Dendritic cell treated with granulocyte-macrophage colony-stimulating factor and Interleukin-4, amounts not matched to agents 40 ng/mL and 50 ng/mL, for 4 days (primary cell): ENCODE results near the gene KCNMA1.

Experiments
- H3K27ac Mint-ChIP-seq: one replicate; pipeline ENCODE4 v1.8.0; 2022; ENCODE audit warnings: mild to moderate bottlenecking, mixed read lengths
- H3K27me3 Mint-ChIP-seq: one replicate; pipeline ENCODE4 v1.8.0; 2022; ENCODE audit warnings: mild to moderate bottlenecking, mixed read lengths
- H3K36me3 Mint-ChIP-seq: one replicate; pipeline ENCODE4 v1.8.0; 2022; ENCODE audit warnings: low read depth, mixed read lengths
- H3K4me1 Mint-ChIP-seq: one replicate; pipeline ENCODE4 v1.8.0; 2022; ENCODE audit warnings: low read depth, mixed read lengths
- H3K4me3 Mint-ChIP-seq: one replicate; pipeline ENCODE4 v1.8.0; 2022; ENCODE audit warnings: mild to moderate bottlenecking, moderate library complexity, mixed read lengths
- H3K9me3 Mint-ChIP-seq: one replicate; pipeline ENCODE4 v1.8.0; 2022; ENCODE audit warnings: mixed read lengths
- intact Hi-C: fragments of 100-400 bp; cut with micrococcal nuclease; formaldehyde crosslinking; loops from one replicate; pipeline ENCODE4 v1.15.0; 2022

KCNMA1 gene

DNA sequence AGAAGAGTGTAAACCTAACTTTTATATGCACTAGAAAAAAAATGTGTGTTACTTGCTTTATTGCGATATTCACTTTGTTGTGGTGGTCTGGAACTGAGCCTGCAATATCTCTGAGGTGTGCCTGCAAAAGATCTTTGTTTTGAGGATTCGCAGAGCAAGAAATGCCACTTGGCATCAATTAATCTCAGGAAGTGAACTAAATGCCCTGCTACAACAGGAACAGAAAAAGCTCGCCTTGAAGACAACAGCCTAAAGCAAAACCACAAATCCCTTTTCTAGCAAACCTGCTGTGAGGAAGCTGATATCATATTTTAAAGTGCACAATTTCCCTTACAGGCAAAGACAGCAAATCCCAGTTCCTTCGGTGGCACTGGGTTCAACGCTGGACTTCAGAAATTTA is 675.8 kb downstream of the KCNMA1 start:
- Mint-ChIP-seq H3K27me3 (peaks cover 24% of the 10 kb centered on the region), H3K4me1 (peaks cover 21% of the 10 kb centered on the region), H3K4me3 (no peak overlapping the region), H3K9me3 (no peaks in the 10 kb centered on the region), H3K36me3 (no peaks in the 10 kb centered on the region), H3K27ac (no peak overlapping the region)
- intact Hi-C loops: no loop called here

DNA sequence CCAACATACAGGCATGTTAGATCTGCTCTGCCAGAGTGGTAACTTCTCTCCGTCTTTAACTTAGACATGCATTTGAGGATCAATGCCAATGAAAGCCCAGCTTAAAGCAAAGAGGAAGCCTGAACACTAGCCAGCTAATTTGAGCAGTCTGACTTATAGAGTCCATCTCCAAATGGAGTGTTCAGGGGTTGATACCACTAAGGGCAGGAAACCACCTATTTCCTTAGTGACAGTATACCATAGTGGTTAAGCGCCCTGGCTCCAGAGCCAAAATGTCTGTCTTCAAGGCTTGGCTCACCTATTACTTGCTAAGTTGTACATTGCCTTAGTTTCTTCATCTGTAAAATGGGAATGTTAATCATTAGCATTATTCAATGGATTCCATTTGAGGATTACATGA is 678.5 kb downstream of the KCNMA1 start:
- H3K27me3 Mint-ChIP-seq: peaks cover 20% of the 10 kb centered on the region
- no peak overlapping the region for H3K4me3 Mint-ChIP-seq
- intact Hi-C loops: no loop called here
- no peaks in the 10 kb centered on the region for H3K36me3 Mint-ChIP-seq
- H3K9me3 Mint-ChIP-seq: no peaks in the 10 kb centered on the region
- peaks cover 21% of the 10 kb centered on the region for H3K4me1 Mint-ChIP-seq
- no peak overlapping the region for H3K27ac Mint-ChIP-seq

DNA sequence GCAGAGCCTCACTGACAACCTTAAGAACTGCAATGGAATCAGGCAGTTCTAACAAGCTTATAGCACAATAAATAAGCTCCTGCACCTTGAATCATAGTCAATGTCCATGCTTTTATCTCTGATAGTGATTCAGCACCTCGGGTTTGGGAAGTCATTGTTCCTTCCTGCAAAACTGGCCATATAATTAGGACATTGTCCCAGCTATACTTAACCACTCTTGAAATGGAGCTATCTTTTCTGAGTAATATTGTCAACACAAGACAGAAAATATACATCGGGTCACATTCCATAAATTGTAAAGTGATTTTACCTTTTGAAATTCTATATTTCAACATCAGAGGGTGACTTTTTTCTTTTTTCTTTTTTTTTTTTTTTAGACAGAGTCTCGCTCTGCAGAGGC is 682.8 kb downstream of the KCNMA1 start:
- intact Hi-C loops: no loop called here
- Mint-ChIP-seq H3K36me3 (no peaks in the 10 kb centered on the region), H3K4me3 (no peak overlapping the region), H3K9me3 (no peaks in the 10 kb centered on the region), H3K27me3 (peaks cover 13% of the 10 kb centered on the region), H3K4me1 (no peaks in the 10 kb centered on the region), H3K27ac (no peak overlapping the region)

DNA sequence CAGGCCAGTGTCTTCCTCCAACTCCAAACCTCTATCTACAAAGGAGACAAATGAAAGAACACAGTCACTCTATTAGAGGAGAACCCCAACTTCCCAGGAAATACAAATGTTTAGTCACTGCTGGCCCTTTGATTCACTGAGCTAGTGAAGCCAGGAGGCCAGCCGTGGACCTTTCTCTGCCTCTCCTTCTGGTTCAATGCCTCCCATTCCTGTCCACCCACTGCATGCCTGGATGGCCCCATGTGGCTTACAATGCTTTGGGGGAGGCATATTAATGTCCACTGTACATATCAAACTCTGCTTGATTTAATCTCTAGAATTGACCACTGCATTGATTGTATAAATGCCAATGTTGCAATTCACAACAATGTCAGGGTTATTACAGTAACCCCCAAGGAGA is 687.3 kb downstream of the KCNMA1 start:
- Mint-ChIP-seq H3K4me3 (no peak overlapping the region), H3K4me1 (no peaks in the 10 kb centered on the region), H3K9me3 (no peaks in the 10 kb centered on the region), H3K36me3 (no peaks in the 10 kb centered on the region), H3K27me3 (peaks cover 11% of the 10 kb centered on the region), H3K27ac (no peak overlapping the region)
- intact Hi-C loops: no loop called here

DNA sequence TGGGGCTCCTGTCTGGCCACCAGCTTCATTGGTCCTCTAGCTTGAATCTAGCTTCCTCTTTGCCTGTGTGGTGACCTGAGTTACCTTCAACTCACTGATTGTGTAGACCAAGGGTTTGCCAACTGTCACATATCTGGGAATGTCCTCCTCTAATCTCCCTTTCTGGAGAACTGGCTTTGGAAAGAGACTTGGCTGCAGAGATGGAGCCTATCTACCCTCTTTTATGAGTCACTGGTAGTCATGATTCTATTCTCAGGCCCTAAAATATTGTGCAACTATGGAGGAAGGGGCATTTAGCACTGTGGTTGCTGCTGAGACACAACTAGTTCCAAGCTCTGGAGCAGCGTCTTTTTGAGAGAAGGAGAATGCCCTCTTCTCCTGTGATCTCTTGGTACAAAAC is 691.3 kb downstream of the KCNMA1 start:
- Mint-ChIP-seq H3K27me3 (peaks cover 4% of the 10 kb centered on the region), H3K9me3 (no peaks in the 10 kb centered on the region), H3K36me3 (no peaks in the 10 kb centered on the region), H3K4me3 (no peak overlapping the region), H3K27ac (no peak overlapping the region), H3K4me1 (no peaks in the 10 kb centered on the region)
- intact Hi-C loops: no loop called here

DNA sequence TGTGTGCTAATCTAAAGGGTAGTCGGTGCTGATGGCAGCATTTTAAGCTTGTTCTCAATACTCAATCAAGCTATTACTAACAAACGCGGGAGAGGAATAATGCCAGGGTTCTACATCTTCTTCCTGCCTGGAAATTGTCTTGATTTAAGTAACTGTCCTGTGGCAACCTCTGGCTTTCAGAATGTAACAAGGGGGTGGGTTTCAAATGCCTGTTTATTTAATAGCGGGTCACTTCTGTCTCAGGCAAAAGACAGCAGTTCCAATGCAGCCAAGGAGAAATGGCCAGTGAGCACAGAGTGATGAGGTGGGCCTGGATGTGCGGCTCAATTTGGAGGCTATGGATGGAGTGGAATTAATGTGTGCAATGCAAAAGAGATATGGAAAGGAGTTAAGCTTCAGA is 692.4 kb downstream of the KCNMA1 start:
- Mint-ChIP-seq H3K27ac (no peak overlapping the region), H3K4me1 (no peaks in the 10 kb centered on the region), H3K4me3 (no peak overlapping the region), H3K27me3 (peaks cover 8% of the 10 kb centered on the region), H3K9me3 (no peaks in the 10 kb centered on the region), H3K36me3 (no peaks in the 10 kb centered on the region)
- intact Hi-C loops: no loop called here

DNA sequence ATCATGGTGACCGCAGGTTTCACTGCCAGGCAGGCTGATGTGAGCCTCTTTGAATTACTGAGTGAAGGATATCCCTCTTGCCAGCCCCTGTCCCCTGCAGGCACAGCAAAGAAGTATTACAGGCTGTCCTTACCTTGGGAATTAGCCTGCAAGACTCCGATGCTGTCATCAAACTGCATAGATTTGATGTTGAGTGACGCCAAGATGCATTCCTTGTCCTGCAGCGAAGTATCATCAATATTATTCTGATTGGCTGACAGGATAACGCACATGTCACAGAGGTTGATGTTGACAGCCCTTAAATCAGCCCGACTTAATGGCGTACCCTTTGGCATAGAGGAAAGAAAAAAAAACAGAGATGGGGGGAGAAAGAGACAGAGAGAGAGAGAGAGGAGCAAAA is 693.0 kb downstream of the KCNMA1 start:
- Mint-ChIP-seq H3K4me1 (no peaks in the 10 kb centered on the region), H3K9me3 (no peaks in the 10 kb centered on the region), H3K27ac (no peak overlapping the region), H3K4me3 (no peak overlapping the region), H3K27me3 (peaks cover 9% of the 10 kb centered on the region), H3K36me3 (no peaks in the 10 kb centered on the region)
- intact Hi-C loops: no loop called here

DNA sequence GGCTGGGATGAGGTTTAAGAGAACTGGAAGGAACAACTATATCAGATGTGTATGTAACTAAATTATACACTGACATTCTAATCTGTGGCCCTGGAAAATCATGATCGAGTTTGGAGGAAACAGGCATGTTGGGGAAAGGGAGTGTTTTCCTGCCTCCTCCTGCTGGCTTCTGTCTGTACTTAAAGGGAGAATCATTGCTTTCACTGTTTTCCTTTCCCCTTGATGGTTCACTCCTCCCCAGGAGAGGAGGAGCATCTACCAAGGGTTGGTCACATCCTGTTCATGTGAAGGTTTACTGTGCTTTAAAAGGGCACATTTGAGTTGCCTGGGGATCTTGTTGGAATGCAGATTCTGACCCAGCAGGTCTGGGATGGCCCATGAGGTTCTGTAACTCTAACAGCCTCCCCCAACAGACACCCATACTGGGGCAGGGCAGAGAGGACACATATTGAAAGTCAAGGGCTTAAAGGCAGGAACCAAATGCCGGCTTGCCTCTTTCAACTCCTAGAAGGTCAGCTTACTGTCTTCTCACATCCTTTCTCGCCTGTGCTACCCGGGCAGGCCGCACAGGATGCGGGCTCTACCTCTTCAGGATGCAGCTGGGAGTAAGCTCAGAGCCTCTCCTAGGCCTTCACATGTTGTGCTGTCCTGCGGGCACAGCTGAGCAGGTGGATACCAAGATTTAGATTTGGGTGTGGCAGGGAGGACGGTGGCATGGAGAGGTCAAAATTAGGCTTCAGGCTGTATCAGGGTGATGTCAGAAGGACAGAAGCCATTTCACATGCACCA is 694.8 kb downstream of the KCNMA1 start:
- no peaks in the 10 kb centered on the region for H3K4me1 Mint-ChIP-seq
- H3K27me3 Mint-ChIP-seq: peaks cover 22% of the 10 kb centered on the region
- H3K9me3 Mint-ChIP-seq: no peaks in the 10 kb centered on the region
- no peaks in the 10 kb centered on the region for H3K36me3 Mint-ChIP-seq
- intact Hi-C loops: no loop called here
- no peak overlapping the region for H3K27ac Mint-ChIP-seq
- no peak overlapping the region for H3K4me3 Mint-ChIP-seq

DNA sequence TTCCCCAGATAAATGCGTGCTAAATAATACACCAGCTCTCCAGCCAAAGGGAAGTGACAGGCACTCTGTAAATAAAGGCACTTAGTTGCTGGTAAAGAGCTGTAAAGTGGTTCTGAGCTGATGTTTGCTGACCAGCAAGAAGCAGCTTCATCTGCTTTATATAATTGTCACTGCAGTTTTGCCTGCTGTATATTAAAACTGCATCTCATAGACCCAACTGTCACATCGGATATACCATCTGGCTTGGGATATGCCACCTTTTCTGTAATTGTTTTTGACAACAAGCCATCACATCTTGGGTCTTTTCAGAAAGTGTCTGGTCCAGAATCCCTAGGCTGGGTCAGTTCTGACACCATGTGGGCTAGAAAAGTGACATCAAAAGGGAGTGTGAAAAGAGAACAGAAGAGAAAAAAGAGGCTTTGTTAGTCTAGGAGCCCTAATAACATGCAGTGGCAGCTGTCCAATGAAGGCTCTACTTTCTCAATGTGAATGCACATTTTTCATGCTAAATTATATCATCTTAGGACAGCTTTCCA is 697.6 kb downstream of the KCNMA1 start:
- intact Hi-C loops: no loop called here
- H3K27ac Mint-ChIP-seq: no peak overlapping the region
- H3K4me3 Mint-ChIP-seq: no peak overlapping the region
- no peaks in the 10 kb centered on the region for H3K4me1 Mint-ChIP-seq
- H3K9me3 Mint-ChIP-seq: no peaks in the 10 kb centered on the region
- no peaks in the 10 kb centered on the region for H3K36me3 Mint-ChIP-seq
- peaks cover 36% of the 10 kb centered on the region for H3K27me3 Mint-ChIP-seq

DNA sequence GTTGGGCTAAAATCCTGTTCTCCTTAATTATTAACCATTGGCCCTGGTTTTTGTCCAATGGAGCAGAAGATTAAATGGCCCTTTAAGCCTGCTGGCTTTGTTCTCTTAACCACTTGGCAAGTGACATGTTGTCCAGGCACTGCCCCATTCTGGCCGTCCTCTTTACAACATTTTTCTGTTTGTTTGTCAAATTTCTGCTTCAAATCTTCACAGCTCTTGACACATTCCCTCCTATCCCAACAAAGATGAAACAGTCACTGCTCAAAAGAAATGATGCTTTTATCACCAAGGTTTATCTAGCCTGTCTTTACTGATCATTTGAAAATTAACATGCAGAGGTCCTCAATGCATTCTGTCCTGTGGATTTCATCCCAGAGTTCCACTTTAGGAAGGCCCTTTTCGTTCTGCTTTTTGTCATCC is 700.4 kb downstream of the KCNMA1 start:
- Mint-ChIP-seq H3K4me1 (no peaks in the 10 kb centered on the region), H3K36me3 (no peaks in the 10 kb centered on the region), H3K4me3 (no peak overlapping the region), H3K9me3 (no peaks in the 10 kb centered on the region), H3K27ac (no peak overlapping the region), H3K27me3 (peaks cover 35% of the 10 kb centered on the region)
- intact Hi-C loops: no loop called here

DNA sequence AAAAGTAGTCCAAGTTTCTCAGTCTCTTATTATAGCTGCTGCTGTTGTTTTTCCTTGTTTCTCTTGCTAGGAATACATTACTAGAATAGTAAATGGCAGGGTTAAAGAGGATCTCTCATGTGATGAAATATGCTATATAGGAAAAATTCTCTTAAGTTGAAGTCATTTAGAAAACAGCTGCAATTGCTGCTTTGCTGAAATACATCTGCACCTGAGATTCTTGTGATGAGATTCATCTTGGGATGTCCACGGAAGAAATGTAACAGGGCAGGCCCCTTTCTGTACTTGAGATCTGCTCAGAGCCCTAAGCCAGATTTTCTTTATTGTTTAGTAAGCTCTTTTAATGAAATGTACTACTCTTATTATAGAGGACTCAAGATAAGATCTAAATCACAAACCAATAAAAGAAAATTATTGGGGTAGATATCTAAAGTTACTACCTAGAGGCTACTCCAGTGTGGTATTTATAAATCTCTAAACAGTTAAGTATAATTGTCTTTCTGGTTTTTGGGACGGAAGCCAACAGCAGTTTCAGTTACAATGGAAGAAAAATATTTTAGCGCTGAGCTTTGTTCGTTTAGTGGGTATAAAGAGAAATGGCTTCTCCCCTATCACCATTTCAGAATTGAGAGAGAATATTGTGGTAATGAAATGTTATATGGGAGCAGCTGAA is 701.5 kb downstream of the KCNMA1 start:
- peaks cover 39% of the 10 kb centered on the region for H3K27me3 Mint-ChIP-seq
- no peaks in the 10 kb centered on the region for H3K9me3 Mint-ChIP-seq
- H3K4me3 Mint-ChIP-seq: no peak overlapping the region
- no peaks in the 10 kb centered on the region for H3K4me1 Mint-ChIP-seq
- no peaks in the 10 kb centered on the region for H3K36me3 Mint-ChIP-seq
- intact Hi-C loops: no loop called here
- no peak overlapping the region for H3K27ac Mint-ChIP-seq

DNA sequence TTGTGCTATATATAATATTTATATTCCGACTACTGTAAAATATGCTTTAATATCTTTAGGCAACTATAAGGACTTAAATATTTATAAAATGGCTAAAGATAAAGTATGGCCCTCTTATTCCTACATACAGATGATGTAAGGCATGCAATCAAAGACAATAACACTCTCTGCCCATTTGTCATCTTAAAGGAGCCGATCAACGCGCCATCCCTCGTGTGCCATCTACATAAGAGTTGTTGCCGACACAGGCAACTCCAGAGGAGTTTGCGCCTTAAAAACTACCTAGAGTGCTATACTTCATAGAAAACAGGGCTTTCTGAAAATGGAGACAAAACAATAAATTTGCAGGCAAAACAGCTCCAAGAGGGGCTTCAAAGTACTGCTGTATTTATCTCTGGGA is 709.0 kb downstream of the KCNMA1 start:
- Mint-ChIP-seq H3K36me3 (no peaks in the 10 kb centered on the region), H3K27me3 (peaks cover 9% of the 10 kb centered on the region), H3K27ac (no peak overlapping the region), H3K4me1 (no peaks in the 10 kb centered on the region), H3K4me3 (no peak overlapping the region), H3K9me3 (no peaks in the 10 kb centered on the region)
- intact Hi-C loops: no loop called here

DNA sequence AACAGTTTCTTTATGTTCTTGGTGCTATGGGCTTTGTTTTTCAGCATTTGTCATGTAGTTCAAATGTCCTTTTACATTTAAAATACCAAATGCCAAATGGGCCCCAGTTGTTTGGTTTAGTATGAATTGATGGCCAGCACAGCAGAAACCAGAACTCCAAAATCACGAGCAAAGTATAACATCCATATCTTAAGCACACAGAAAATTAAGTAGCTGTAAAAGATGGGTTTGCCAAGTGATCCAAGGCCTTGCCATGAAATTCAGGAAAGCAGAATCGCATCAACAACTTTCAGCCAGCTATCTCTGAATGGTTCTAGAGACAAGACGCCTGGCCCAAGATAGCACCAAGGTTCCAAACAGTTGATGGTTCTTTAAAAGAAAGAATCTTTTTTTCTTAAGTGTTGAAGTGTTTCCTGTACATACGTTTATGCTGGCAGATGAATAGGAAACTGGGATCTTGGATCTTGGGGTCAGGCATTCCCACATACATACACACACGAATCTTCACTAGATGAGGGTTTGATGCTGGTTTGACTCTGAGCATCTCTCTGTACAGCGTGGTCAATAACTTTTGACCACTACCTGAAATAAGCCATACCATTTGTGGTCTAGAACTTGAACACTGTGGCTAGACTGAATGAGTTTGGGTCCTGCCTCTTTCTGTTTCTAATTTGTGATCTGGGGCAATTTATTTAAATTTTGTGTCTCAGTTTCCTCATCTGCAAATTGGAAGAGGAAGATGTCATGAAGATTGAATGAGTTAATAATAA is 711.8 kb downstream of the KCNMA1 start:
- Mint-ChIP-seq H3K4me1 (no peaks in the 10 kb centered on the region), H3K27ac (no peak overlapping the region), H3K36me3 (no peaks in the 10 kb centered on the region), H3K4me3 (no peak overlapping the region), H3K9me3 (no peaks in the 10 kb centered on the region), H3K27me3 (peaks cover 7% of the 10 kb centered on the region)
- intact Hi-C loops: no loop called here

DNA sequence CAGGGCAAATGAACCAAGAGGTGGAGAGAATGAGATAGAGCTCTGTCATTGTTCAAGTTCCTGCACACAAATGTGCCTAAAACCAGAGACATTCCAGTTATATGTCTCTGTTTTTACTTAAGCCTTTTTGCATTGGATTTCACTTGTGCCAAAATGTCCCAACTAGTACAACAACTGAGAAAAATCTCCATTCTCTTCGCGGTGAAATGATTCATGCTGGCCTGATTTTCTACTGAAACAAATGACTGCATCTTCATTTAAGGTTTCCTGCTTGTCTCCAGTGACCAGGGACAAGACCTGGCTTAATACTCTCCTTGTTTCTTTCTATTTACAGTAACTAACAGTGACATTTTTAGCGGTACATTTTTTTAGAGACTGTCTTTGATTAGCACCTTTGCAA is 714.9 kb downstream of the KCNMA1 start:
- Mint-ChIP-seq H3K4me1 (no peaks in the 10 kb centered on the region), H3K4me3 (no peak overlapping the region), H3K36me3 (no peaks in the 10 kb centered on the region), H3K27me3 (peaks cover 9% of the 10 kb centered on the region), H3K9me3 (no peaks in the 10 kb centered on the region), H3K27ac (no peak overlapping the region)
- intact Hi-C loops: no loop called here
